A375 (cell line): ENCODE measurements around the gene GFM2. TPM values are rescaled to one million over a fixed set of nuclear protein-coding genes. Genes with fewer than 3 reads are reported as not detected.

ENCODE experiments used
- small RNA-seq: library from RNA; depleted of rRNA; stranded (forward); fragments of <200 nt; gene quantifications from one replicate; pipeline ENCODE3, GENCODE V24; 2014
- total RNA-seq: library from RNA; depleted of rRNA; stranded (reverse); fragments of >200 nt; shearing (Covaris generic); gene quantifications from 2 replicates; pipeline ENCODE4 v1.2.3, GENCODE V29; 2014; rRNA removed

The GFM2 gene, protein sequence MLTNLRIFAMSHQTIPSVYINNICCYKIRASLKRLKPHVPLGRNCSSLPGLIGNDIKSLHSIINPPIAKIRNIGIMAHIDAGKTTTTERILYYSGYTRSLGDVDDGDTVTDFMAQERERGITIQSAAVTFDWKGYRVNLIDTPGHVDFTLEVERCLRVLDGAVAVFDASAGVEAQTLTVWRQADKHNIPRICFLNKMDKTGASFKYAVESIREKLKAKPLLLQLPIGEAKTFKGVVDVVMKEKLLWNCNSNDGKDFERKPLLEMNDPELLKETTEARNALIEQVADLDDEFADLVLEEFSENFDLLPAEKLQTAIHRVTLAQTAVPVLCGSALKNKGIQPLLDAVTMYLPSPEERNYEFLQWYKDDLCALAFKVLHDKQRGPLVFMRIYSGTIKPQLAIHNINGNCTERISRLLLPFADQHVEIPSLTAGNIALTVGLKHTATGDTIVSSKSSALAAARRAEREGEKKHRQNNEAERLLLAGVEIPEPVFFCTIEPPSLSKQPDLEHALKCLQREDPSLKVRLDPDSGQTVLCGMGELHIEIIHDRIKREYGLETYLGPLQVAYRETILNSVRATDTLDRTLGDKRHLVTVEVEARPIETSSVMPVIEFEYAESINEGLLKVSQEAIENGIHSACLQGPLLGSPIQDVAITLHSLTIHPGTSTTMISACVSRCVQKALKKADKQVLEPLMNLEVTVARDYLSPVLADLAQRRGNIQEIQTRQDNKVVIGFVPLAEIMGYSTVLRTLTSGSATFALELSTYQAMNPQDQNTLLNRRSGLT
- total RNA-seq: 50.5 and 50.6 TPM in 2 replicates

DNA sequence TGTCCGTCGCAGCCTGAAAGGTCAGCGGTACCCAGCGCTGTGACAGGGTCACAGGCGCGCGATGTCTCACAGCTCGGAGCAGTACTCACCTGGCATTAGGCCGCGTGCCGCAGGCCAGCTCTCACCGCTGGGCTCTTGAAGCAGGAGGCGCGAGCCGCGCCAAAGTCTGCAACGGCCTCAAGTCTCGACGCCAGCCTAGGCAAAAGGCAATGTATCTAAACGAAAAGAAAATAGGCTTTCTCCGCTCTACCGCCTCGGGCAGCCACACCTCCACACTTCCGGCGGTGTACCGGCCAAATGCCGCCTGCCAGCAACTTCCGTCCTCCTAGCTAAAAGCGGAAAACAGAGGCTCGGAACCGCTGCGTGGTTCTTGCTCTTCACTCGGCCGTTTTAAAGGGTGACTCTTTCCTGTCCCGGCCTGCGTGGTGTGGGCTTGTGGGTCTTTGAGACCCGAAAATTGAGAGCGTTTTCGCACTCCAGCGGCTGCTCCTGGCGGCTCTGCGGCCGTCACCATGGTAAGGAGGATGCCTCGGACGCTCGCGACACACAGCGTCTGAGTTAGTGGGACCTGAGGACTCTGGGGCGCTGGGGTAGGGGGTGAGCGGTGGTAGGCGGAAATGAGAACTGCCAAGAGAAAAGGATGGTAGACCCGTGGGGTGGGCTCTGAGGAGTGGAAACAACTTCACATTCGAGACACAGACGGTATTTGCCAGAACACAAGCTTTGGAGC, at the start of gene GFM2, which contains the start of gene NSA2:
GFM2 (minus strand) TSS at position 269 of the 730 bp plus-strand sequence. CDS start 3,375 bp downstream, outside the sequence.
NSA2 (plus strand) TSS at position 401 of the 730 bp plus-strand sequence; CDS start at position 513, 112 bp downstream.

DNA sequence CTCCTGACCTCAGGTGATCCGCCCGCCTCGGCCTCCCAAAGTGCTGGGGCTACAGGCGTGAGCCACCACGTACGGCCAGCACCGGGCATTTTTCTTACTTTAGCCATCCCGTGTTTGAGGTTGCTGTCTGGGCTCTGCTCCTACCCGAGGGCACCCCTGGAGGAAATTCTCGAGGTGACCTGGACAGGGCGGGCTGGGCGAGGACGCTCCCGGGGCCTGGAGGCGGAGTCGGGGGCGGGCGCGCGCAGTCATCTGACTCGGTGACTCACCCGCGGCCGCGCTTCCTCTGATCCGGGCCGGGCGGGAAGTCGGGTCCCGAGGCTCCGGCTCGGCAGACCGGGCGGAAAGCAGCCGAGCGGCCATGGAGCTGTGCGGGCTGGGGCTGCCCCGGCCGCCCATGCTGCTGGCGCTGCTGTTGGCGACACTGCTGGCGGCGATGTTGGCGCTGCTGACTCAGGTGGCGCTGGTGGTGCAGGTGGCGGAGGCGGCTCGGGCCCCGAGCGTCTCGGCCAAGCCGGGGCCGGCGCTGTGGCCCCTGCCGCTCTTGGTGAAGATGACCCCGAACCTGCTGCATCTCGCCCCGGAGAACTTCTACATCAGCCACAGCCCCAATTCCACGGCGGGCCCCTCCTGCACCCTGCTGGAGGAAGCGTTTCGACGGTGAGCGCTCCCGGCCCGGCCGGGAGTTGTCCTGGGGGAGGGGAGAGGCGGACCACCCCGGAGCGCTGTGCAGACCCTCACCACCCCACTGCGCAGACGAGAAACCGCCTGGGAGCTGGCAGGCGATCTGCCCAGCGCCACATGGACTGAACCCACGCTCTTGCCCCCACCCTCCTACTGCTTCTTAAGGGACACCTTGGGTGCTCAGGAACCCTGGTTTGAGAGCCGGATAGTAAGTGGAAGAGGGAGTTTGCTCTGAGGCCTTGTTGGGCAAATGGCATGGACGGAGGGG, 81.7 kb downstream of the GFM2 start, which contains the start of gene HEXB:
HEXB (plus strand) TSS at position 334 of the 952 bp plus-strand sequence; CDS start at position 362, 28 bp downstream.

Small RNA genes within 50 kb of the gene (small RNA-seq; reads per million reads assigned to genes)
- not detected for gene RNU6-658P

Other genes starting within 250 kb of the GFM2 start
- 20.2 and 24.2 TPM in 2 replicates for gene ENC1, start 126.4 kb downstream of the GFM2 start, total RNA-seq
- gene HEXB, start 81.9 kb downstream of the GFM2 start, total RNA-seq: 199 and 235 TPM in 2 replicates
- 154 and 175 TPM in 2 replicates for gene NSA2, start 132 bp upstream of the GFM2 start, total RNA-seq
- 12.4 and 13.1 TPM in 2 replicates for gene FAM169A, start 99.3 kb upstream of the GFM2 start, total RNA-seq